GM18505 (cell line): Measurements from ENCODE around the gene PEX5.
"Not testable (repeated sequence)": the region's sequence is repeated elsewhere in the genome, so short reads cannot be mapped to it uniquely, and the experiment has no call there.

Experiments
- ATAC-seq: cut with Tn5 transposase; IDR thresholded peaks from one replicate; pipeline ENCODE4 v1.9.1; 2021; ENCODE audit not compliant: unreplicated experiment
- POLR2A ChIP-seq: IDR thresholded peaks from 4 replicates; pipeline ENCODE4 v1.6.1; 2011; ENCODE audit warnings: borderline replicate concordance; ENCODE audit not compliant: insufficient read depth, insufficient read length; ENCODE audit errors: extremely low read depth

PEX5 gene

GRCh38 chr12:7176595-7176994 lies 12.9 kb upstream of the PEX5 start:
- no peak for TF ChIP-seq POLR2A
- ATAC-seq = no peak

GRCh38 chr12:7178481-7178880 lies 11.0 kb upstream of the PEX5 start:
- TF ChIP-seq POLR2A = no peak

GRCh38 chr12:7180685-7181084 lies 8.8 kb upstream of the PEX5 start:
- TF ChIP-seq POLR2A = no peak
- no peak for ATAC-seq

More at GRCh38 chr12:7178481-7178880, 11.0 kb upstream of the PEX5 start:
- no peak for ATAC-seq

GRCh38 chr12:7186058-7186457 lies 3.4 kb upstream of the PEX5 start:
- not testable (repeated sequence) for ATAC-seq

- no peak for TF ChIP-seq POLR2A
- ATAC-seq = no peak
Observed at GRCh38 chr12:7188562-7189397, 706 bp upstream of the PEX5 start.

GRCh38 chr12:7190268-7191055 lies 976 bp downstream of the PEX5 start:
- no peak for TF ChIP-seq POLR2A
- ATAC-seq = no peak

GRCh38 chr12:7193674-7194073 lies 4.2 kb downstream of the PEX5 start:
- ATAC-seq = no peak
- no peak for TF ChIP-seq POLR2A

- no peak for ATAC-seq
- TF ChIP-seq POLR2A = no peak
Observed at GRCh38 chr12:7197841-7198240, 8.4 kb downstream of the PEX5 start.

- no peak for TF ChIP-seq POLR2A
- ATAC-seq = no peak
Observed at GRCh38 chr12:7203109-7203508, 13.6 kb downstream of the PEX5 start.

GRCh38 chr12:7205091-7205490 lies 15.6 kb downstream of the PEX5 start:
- no peak for TF ChIP-seq POLR2A
- no peak for ATAC-seq

GRCh38 chr12:7206691-7207090 lies 17.2 kb downstream of the PEX5 start:
- ATAC-seq = no peak
- no peak for TF ChIP-seq POLR2A

GRCh38 chr12:7207866-7208625 lies 18.6 kb downstream of the PEX5 start:
- no peak for ATAC-seq
- TF ChIP-seq POLR2A = no peak

- no peak for ATAC-seq
- TF ChIP-seq POLR2A = no peak
Observed at GRCh38 chr12:7209958-7210357, 20.5 kb downstream of the PEX5 start.
